ENCODE measurements around the gene GJA10.
"Not testable (repeated sequence)": the region's sequence is repeated elsewhere in the genome, so short reads cannot be mapped to it uniquely, and the experiment has no call there.

GJA10 gene

GRCh38 chr6:89892577-89892976, 1.7 kb upstream of the GJA10 start:
- H3K36me3 Mint-ChIP-seq; H3K27ac Mint-ChIP-seq; H3K4me1 Mint-ChIP-seq (ENCODE audit: low read depth); H3K9me3 Mint-ChIP-seq (ENCODE audit: low read depth); H3K4me3 Mint-ChIP-seq: not testable (repeated sequence)
- peaks cover 29% of the 10 kb centered on the region for H3K27me3 Mint-ChIP-seq

- Mint-ChIP-seq H3K4me1 (ENCODE audit: low read depth) (peaks cover 2% of the 10 kb centered on the region), H3K27ac (no peak overlapping the region), H3K36me3 (no peaks in the 10 kb centered on the region), H3K27me3 (peaks cover 29% of the 10 kb centered on the region), H3K9me3 (ENCODE audit: low read depth) (no peaks in the 10 kb centered on the region), H3K4me3 (no peak overlapping the region)
These were observed 1.1 kb downstream of the GJA10 start for GRCh38 chr6:89895276-89895874.

- not testable (repeated sequence) for H3K27ac Mint-ChIP-seq; H3K27me3 Mint-ChIP-seq; H3K4me3 Mint-ChIP-seq; H3K36me3 Mint-ChIP-seq; H3K4me1 Mint-ChIP-seq (ENCODE audit: low read depth); H3K9me3 Mint-ChIP-seq (ENCODE audit: low read depth)
These were observed 16.0 kb downstream of the GJA10 start for GRCh38 chr6:89910001-89910901.

GRCh38 chr6:89910902-89911240, 16.6 kb downstream of the GJA10 start:
- no peak overlapping the region for H3K27ac Mint-ChIP-seq
- peaks cover 9% of the 10 kb centered on the region for H3K4me1 Mint-ChIP-seq (ENCODE audit: low read depth)
- H3K9me3 Mint-ChIP-seq (ENCODE audit: low read depth), result no peaks in the 10 kb centered on the region
- H3K4me3 Mint-ChIP-seq, result no peak overlapping the region
- H3K36me3 Mint-ChIP-seq, result peaks cover 5% of the 10 kb centered on the region
- H3K27me3 Mint-ChIP-seq, result no peaks in the 10 kb centered on the region

- Mint-ChIP-seq H3K4me1 (ENCODE audit: low read depth) (peaks cover 8% of the 10 kb centered on the region), H3K9me3 (ENCODE audit: low read depth) (peaks cover 7% of the 10 kb centered on the region), H3K4me3 (no peak overlapping the region), H3K27me3 (no peaks in the 10 kb centered on the region), H3K27ac (no peak overlapping the region), H3K36me3 (peaks cover 10% of the 10 kb centered on the region)
These were observed 22.1 kb downstream of the GJA10 start for GRCh38 chr6:89916136-89916920.

- no peak overlapping the region for H3K27ac Mint-ChIP-seq
- peaks cover 7% of the 10 kb centered on the region for H3K9me3 Mint-ChIP-seq (ENCODE audit: low read depth)
- H3K4me1 Mint-ChIP-seq (ENCODE audit: low read depth), result peaks cover 5% of the 10 kb centered on the region
- no peaks in the 10 kb centered on the region for H3K27me3 Mint-ChIP-seq
- H3K36me3 Mint-ChIP-seq, result peaks cover 10% of the 10 kb centered on the region
- H3K4me3 Mint-ChIP-seq, result no peak overlapping the region
These were observed 22.9 kb downstream of the GJA10 start for GRCh38 chr6:89917216-89917615.

- Mint-ChIP-seq H3K4me3 (no peak overlapping the region), H3K4me1 (ENCODE audit: low read depth) (peaks cover 5% of the 10 kb centered on the region), H3K9me3 (ENCODE audit: low read depth) (peaks cover 7% of the 10 kb centered on the region)
These were observed 23.6 kb downstream of the GJA10 start for GRCh38 chr6:89917801-89918366.

GRCh38 chr6:89921197-89921596, 26.9 kb downstream of the GJA10 start:
- H3K27me3 Mint-ChIP-seq, result no peaks in the 10 kb centered on the region

More at GRCh38 chr6:89917801-89918366, 23.6 kb downstream of the GJA10 start:
- H3K36me3 Mint-ChIP-seq, result peaks cover 10% of the 10 kb centered on the region
- H3K27ac Mint-ChIP-seq, result no peak overlapping the region
- no peaks in the 10 kb centered on the region for H3K27me3 Mint-ChIP-seq

GRCh38 chr6:89921691-89922090, 27.4 kb downstream of the GJA10 start:
- Mint-ChIP-seq H3K4me1 (ENCODE audit: low read depth) (peaks cover 23% of the 10 kb centered on the region), H3K27me3 (no peaks in the 10 kb centered on the region), H3K27ac (no peak overlapping the region), H3K4me3 (no peak overlapping the region), H3K9me3 (ENCODE audit: low read depth) (peaks cover 4% of the 10 kb centered on the region), H3K36me3 (peaks cover 6% of the 10 kb centered on the region)

More at GRCh38 chr6:89921197-89921596, 26.9 kb downstream of the GJA10 start:
- H3K4me1 Mint-ChIP-seq (ENCODE audit: low read depth), result peaks cover 18% of the 10 kb centered on the region
- H3K27ac Mint-ChIP-seq, result no peak overlapping the region
- no peak overlapping the region for H3K4me3 Mint-ChIP-seq
- H3K36me3 Mint-ChIP-seq, result peaks cover 6% of the 10 kb centered on the region
- H3K9me3 Mint-ChIP-seq (ENCODE audit: low read depth), result peaks cover 7% of the 10 kb centered on the region

- H3K27ac Mint-ChIP-seq, result peak overlapping the region; percentile 77
- no peaks in the 10 kb centered on the region for H3K9me3 Mint-ChIP-seq (ENCODE audit: low read depth)
- no peak overlapping the region for H3K4me3 Mint-ChIP-seq
- H3K27me3 Mint-ChIP-seq, result no peaks in the 10 kb centered on the region
- H3K4me1 Mint-ChIP-seq (ENCODE audit: low read depth), result peaks cover 49% of the 10 kb centered on the region
- H3K36me3 Mint-ChIP-seq, result peaks cover 17% of the 10 kb centered on the region
These were observed 30.0 kb downstream of the GJA10 start for GRCh38 chr6:89924231-89924630.

- H3K36me3 Mint-ChIP-seq, result peaks cover 22% of the 10 kb centered on the region
- no peaks in the 10 kb centered on the region for H3K27me3 Mint-ChIP-seq
- no peaks in the 10 kb centered on the region for H3K9me3 Mint-ChIP-seq (ENCODE audit: low read depth)
- H3K27ac Mint-ChIP-seq, result peak overlapping the region; percentile 5
- no peak overlapping the region for H3K4me3 Mint-ChIP-seq
- H3K4me1 Mint-ChIP-seq (ENCODE audit: low read depth), result peaks cover 60% of the 10 kb centered on the region
These were observed 31.6 kb downstream of the GJA10 start for GRCh38 chr6:89925826-89926225.

GRCh38 chr6:89927264-89927663, 33.0 kb downstream of the GJA10 start:
- Mint-ChIP-seq H3K36me3 (peaks cover 24% of the 10 kb centered on the region), H3K4me3 (no peak overlapping the region), H3K27me3 (no peaks in the 10 kb centered on the region), H3K9me3 (ENCODE audit: low read depth) (no peaks in the 10 kb centered on the region), H3K27ac (peak overlapping the region; percentile 91), H3K4me1 (ENCODE audit: low read depth) (peaks cover 66% of the 10 kb centered on the region)

- Mint-ChIP-seq H3K36me3 (peaks cover 24% of the 10 kb centered on the region), H3K27ac (peak overlapping the region; percentile 91), H3K4me3 (no peak overlapping the region), H3K27me3 (no peaks in the 10 kb centered on the region), H3K9me3 (ENCODE audit: low read depth) (no peaks in the 10 kb centered on the region), H3K4me1 (ENCODE audit: low read depth) (peaks cover 66% of the 10 kb centered on the region)
These were observed 33.7 kb downstream of the GJA10 start for GRCh38 chr6:89927791-89928550.

GRCh38 chr6:89928604-89929003, 34.3 kb downstream of the GJA10 start:
- H3K4me3 Mint-ChIP-seq, result peak overlapping the region; percentile 35
- H3K4me1 Mint-ChIP-seq (ENCODE audit: low read depth), result peaks cover 70% of the 10 kb centered on the region
- H3K27ac Mint-ChIP-seq, result peak overlapping the region; percentile 91

More at GRCh38 chr6:89928604-89929003, 34.3 kb downstream of the GJA10 start:
- H3K9me3 Mint-ChIP-seq (ENCODE audit: low read depth), result no peaks in the 10 kb centered on the region
- H3K27me3 Mint-ChIP-seq, result no peaks in the 10 kb centered on the region
- peaks cover 29% of the 10 kb centered on the region for H3K36me3 Mint-ChIP-seq

All from activated naive CD8-positive, alpha-beta T cell (primary cell).